Neural cell (in vitro differentiated cells): ENCODE results near the gene ZNF420.

Experiments
- EP300 ChIP-seq: fragments of 450-650 bp; conservative IDR thresholded peaks from 2 replicates; pipeline ENCODE4 v1.6.1; 2014; ENCODE audit warnings: antibody characterized with exemption, mild to moderate bottlenecking, moderate library complexity; ENCODE audit not compliant: poor library complexity, severe bottlenecking
- POLR2AphosphoS5 ChIP-seq: IDR thresholded peaks from 2 replicates; pipeline ENCODE4 v1.6.1; 2012
- TAF1 ChIP-seq: IDR thresholded peaks from 2 replicates; pipeline ENCODE4 v1.6.1; 2012; ENCODE audit warnings: low read depth

GRCh38 chr19:37127999-37128820 lies 50.0 kb downstream of the ZNF420 start:
- TF ChIP-seq EP300 = no peak
- TF ChIP-seq POLR2AphosphoS5 = no peak
- TF ChIP-seq TAF1 = no peak
